NCI-H2107 treated with DMSO at 0.1 percent for 48 hours (cell line): ENCODE measurements around the gene EPHA2.
"Not testable (repeated sequence)": the region's sequence is repeated elsewhere in the genome, so short reads cannot be mapped to it uniquely, and the experiment has no call there.

Experiments used
- DNase-seq: peaks from one replicate; lab custom pipeline; 2025; ENCODE audit not compliant: unreplicated experiment; lab: John Stamatoyannopoulos, UW

EPHA2 gene

DNA sequence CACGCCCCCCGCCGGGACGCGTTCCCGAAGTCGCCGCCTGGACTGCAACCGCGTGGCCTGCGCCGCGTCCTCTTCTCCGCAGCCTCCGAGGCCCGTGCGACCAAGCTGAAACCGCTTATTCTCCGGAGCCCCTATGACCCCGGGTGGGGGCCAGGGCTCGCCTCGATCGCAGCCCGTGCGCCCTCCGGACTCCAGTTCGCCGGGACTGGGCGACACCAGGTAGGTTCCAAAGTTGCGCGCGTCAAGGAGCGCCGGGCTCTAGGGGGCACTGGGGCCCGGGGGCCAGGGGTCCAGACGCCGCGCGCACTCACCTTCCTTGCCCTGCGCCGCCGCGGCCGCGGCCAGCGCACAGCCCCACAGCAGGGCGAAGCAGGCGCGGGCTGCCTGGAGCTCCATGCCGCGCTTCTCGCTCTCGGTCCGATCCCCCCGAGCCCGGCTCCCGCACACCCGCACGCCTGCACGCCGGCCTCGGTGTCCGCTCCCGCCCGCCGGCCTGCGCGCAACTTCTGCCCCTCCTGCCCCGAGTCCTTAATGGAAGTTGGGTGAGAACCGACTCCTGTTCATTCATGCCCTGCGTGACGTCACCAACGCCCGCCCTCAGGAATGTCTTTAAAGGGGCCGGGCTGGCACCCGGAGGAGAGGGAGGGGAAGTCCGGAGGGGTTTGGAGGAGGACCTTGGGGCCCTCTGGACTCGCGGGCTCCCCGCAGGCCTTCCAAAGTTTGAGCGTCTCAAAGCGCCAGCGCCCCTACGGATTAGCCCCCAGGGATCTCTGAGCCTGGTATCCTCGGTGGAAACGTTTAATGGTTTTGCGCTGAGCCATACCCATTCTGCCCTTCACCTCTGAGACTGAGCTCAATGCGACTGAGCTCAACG, at the start of gene EPHA2:
Gene EPHA2 (minus strand): TSS at position 533 of the 874 bp plus-strand sequence. CDS start 137 bp downstream, at position 396.
- no peak for DNase-seq

GRCh38 chr1:16205334-16205671, 49.4 kb upstream of the EPHA2 start:
- DNase-seq = no peak

DNA sequence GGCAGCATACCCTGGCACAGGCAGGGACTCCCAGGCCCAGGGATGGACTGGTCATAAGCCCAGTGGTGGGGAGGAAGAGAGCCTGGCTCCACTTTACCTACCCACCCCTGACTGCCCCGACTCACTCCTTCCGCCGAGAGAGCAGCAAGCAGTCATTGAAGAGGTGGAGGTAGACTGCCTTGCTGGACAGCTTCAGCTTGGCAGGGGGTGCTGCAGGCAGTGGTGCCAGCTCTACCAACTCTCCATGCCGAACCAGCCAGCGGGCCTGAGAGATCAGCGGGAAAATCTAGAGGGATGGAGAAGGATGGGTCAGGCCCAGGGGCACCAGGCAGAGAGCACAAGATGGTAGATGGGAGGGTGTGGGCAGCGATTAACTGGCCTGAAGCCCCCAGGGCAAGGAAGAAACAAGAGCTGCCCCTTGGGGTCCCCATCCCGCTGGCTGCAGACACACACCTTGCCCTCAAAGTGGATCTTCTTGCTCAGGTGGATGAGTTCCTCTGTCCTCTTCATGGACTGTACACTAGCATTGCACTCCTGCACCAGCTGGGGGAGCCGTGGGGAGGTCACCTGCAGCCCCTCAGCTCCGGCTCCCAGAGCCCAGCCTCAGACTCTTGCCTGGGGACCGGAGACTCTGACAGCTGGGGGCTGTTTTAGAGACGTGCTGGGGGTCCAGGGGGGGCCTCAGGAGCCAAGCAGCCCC, 48.9 kb upstream of the EPHA2 start:
- peak; percentile 25 for DNase-seq

GRCh38 chr1:16204216-16204615, 48.3 kb upstream of the EPHA2 start:
- no peak for DNase-seq

DNA sequence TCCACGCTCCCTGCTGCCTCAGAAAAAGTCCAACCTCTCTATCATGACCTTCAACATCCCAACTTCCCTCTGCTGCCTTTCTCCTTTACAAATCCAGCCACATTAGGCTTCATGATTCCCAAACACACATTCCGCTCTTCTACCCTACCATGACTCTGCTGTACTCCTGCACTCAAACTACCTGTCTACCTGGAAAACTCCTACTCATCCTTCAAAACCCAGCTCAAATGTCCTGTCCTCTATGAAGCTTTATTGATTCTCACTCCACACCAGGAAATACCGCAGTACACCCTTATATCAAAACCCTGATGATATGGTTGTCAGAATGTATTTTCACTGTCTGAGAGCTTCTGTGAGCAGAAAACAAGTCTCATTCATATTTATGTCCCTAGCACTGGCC, 47.7 kb upstream of the EPHA2 start:
- DNase-seq = no peak

DNA sequence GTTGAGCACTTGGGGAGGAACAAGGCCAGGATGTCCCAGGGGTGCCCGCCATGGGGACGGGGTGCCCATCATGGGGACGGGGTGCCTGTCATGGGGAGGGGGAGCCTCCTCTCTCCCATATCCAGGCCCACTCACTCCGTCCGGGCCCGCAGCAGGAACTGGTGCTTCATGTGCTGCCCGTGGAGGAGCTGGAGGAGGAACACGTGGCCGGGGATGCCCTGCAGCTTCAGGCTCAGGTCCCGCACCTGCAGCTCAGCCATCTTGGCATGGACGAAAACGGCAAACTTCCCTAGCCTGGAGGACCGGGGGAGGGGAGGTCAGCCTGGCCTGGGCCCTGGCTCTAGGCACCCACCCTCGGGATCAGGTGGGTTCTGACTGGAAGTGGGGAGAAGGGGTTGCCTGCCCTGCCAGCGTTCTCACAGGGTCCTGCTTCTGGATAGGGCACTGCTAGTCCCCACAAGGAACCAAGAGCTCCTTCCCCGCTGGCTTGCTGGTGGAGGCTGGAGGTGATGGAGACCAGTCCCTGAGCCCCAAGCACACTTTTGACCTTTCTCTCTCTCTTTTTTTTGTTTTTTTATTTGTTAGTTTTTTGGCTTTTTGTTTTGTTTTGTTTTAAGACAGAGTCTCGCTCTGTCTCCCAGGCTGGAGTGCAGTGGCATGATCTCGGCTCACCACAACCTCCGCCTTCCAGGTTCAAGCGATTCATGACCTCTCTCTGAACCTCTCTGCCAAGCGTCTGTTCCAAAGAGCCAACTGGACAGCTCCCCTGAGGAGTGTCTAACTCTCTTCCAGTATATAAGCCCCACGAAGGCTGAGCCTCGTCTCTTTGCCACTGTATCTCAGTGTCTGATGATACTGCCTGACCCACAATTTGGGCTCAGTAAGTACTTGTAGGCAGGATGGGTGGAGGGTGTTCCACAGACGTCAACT, 46.7 kb upstream of the EPHA2 start:
- DNase-seq = no peak

- no peak for DNase-seq
Measured at GRCh38 chr1:16199700-16200099, 43.8 kb upstream of the EPHA2 start.

DNA sequence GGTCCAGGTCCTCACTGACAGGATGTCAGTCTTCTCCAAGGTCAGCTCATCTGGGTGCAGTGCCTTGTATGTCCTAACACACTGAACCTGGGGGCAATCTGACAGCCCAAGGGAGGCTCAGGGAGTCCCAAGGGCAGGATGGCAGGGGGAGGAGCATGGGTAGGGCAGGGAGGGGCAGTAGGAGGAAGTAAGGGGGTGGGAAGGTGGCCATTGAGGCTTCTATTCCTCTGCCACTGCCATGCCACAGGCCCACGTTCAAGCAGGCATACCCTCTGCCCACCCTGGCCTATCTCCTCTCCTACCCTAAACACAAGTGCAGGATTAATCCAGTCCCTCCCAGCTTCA, 43.3 kb upstream of the EPHA2 start:
- no peak for DNase-seq

DNA sequence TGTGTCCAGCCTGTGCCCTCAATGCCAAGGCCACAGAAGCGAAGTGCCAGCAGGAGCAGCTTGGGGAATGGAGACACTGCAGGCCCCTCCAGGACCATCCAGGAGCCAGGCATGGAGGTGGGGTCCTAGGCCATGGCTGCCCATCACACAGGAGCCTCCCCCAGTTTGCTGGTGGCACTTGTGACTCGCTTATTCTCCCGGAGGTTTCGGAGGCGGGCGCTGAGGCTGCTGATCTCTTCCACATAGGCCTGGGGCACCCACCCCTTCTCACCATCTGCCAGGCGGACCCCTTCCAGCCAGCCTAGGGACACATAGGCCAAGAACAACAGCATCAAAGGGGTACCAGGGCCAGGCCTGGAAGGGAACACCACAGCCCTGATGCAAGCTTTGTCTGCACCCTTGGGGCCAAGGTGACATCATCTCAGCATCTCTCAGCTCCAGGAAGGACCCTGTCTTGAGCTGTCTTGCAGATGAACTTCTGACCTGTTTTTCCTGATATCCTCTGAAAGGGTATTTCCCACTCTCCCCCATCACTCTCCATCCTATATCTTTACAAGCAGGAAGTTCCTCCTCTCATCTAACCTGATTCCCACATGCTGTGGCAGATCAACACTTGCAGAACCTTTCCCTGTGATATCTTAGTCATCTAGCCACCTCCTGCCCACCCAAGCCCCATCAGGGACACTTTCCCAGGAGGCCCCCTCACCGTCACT, 42.7 kb upstream of the EPHA2 start:
- no peak for DNase-seq

- DNase-seq = no peak
Measured at GRCh38 chr1:16196874-16197273, 41.0 kb upstream of the EPHA2 start.

DNA sequence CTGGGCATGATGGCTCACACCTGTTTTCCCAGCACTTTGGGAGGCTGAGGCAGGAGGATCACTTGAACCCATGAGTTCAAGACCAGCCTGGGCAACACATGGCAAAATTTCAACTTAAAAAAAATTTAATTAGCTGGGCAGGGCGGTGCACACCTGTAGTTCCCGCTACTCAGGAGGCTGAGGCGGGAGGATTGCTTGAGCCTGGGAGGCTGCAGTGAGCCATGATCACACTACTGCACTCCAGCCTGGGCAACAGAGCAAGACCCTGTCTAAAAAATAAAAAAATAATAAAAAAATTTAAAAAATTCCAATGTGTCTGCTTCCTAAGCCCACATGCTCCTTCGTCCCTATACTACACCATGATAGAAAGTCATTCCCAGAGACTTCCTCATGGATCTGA, 40.3 kb upstream of the EPHA2 start:
- not testable (repeated sequence) for DNase-seq

- DNase-seq = no peak
Measured at GRCh38 chr1:16195518-16195905, 39.6 kb upstream of the EPHA2 start.

- no peak for DNase-seq
Measured at GRCh38 chr1:16191916-16192546, 36.2 kb upstream of the EPHA2 start.

DNA sequence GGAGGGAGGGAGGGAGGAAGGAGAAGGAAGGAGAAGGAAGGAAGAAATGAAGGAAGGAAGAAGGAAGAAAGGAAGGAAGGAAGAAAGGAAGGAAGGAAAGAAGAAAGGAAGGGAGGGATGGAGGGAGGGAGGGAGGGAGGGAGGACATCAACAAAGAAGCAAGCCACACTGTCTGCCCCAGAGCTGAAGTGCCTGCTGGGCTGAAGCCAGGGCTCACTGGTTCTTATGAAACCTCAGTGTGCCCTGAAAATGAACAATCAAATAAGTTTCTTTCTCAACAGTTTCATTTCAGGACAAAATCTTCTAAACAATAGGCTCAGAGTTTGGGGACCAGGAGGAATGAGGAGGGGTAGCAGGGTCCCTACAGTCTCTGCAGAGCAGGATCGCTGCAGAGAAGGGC, 35.4 kb upstream of the EPHA2 start:
- DNase-seq = no peak

GRCh38 chr1:16189921-16190621, 34.2 kb upstream of the EPHA2 start:
- DNase-seq = no peak

DNA sequence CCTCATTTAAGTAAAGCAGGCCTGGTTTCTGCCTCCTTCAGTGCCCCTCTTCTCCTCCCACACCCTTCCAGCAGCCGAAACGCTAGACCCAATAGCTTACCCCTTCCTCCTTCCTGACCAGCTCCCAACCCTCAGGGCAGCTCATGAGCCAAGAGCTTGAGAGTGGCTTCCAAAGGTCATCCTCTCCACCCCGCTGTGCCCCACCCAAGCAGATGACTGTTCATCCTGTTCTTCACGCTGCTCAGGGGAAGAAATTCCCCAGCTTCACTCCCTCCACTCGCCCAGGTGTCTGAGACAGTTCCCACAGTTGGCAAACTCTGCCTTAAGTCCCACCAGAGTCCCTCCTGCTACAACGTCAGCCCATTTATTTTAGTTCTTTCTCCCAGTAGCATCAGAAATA, 33.1 kb upstream of the EPHA2 start:
- DNase-seq = no peak

GRCh38 chr1:16187748-16188401, 32.0 kb upstream of the EPHA2 start:
- DNase-seq = no peak

DNA sequence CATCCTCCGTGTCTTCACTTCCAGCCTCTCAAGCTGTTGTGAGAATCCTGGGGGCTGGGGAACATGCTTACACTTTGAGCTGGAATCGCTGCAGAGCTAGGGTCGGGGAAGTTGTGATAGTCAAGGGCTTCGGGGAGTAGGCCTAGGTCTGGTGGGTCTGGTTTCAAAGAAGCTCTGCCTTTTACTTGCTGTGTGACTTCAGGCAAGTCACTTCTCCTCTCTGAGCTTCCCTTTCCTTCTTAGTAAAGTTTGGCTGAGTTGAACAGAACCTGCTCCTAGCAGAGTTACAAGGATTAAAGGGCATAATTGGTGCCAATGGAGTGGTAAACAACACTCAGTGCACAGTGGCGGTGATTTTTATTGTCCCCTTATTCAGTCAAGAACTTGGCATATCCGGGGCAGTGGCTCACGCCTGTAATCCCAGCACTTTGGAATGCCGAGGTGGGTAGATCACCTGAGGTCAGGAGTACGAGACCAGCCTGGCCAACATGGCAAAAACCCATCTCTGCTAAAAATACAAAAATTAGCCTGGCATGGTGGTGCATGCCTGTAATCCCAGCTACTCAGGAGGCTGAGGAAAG, 30.9 kb upstream of the EPHA2 start:
- no peak for DNase-seq
